T-helper 1 cell (primary cell): ENCODE results near the gene EGFLAM.
A peak's percentile ranks its signal among the peaks of the same experiment; 100 is the strongest.

ENCODE experiments used
- DNase-seq, 5 donors: peaks; one replicate each; pipeline ENCODE4 v3.0.0-alpha.2; 2012 to 2020

Gene EGFLAM

GRCh38 chr5:38423276-38424147, 165.2 kb downstream of the EGFLAM start:
- no peak for DNase-seq

GRCh38 chr5:38424148-38425060, 166.0 kb downstream of the EGFLAM start:
- no peak for DNase-seq

- no peak for DNase-seq
Observed at GRCh38 chr5:38426490-38426889, 168.1 kb downstream of the EGFLAM start.

GRCh38 chr5:38426986-38427950, 168.9 kb downstream of the EGFLAM start:
- DNase-seq = no peak

GRCh38 chr5:38431242-38431853, 173.0 kb downstream of the EGFLAM start:
- no peak for DNase-seq

GRCh38 chr5:38433160-38433861, 175.0 kb downstream of the EGFLAM start:
- no peak for DNase-seq

GRCh38 chr5:38434966-38435705, 176.8 kb downstream of the EGFLAM start:
- DNase-seq = no peak

- no peak for DNase-seq
Observed at GRCh38 chr5:38438757-38439156, 180.4 kb downstream of the EGFLAM start.

- DNase-seq = peak; percentile 30 to 79 (median 67)
Observed at GRCh38 chr5:38441453-38442246, 183.3 kb downstream of the EGFLAM start.

- DNase-seq = no peak
Observed at GRCh38 chr5:38442247-38442573, 183.9 kb downstream of the EGFLAM start.

- no peak for DNase-seq
Observed at GRCh38 chr5:38443390-38443789, 185.0 kb downstream of the EGFLAM start.

- no peak for DNase-seq
Observed at GRCh38 chr5:38445374-38446028, 187.1 kb downstream of the EGFLAM start.

- DNase-seq = no peak
Observed at GRCh38 chr5:38446029-38446522, 187.7 kb downstream of the EGFLAM start.

GRCh38 chr5:38447056-38447455, 188.7 kb downstream of the EGFLAM start:
- no peak for DNase-seq

GRCh38 chr5:38447786-38448185, 189.4 kb downstream of the EGFLAM start:
- no peak for DNase-seq

GRCh38 chr5:38448568-38449350, 190.4 kb downstream of the EGFLAM start:
- DNase-seq = no peak

- no peak for DNase-seq
Observed at GRCh38 chr5:38450627-38451026, 192.3 kb downstream of the EGFLAM start.

- no peak for DNase-seq
Observed at GRCh38 chr5:38451074-38451725, 192.8 kb downstream of the EGFLAM start.
